OCI-LY7 (cell line): ENCODE data around the gene HBB.

Source experiments
- EZH2phosphoT487 ChIP-seq: fragments of 200-600 bp; sonication (generic); IDR thresholded peaks from 2 replicates; pipeline ENCODE4 v1.6.1; 2018; ENCODE audit warnings: low read depth, borderline replicate concordance, mild to moderate bottlenecking, mixed run types, antibody characterized with exemption, low read length, moderate library complexity, mixed read lengths
- TF ChIP-seq, protein P1 (sequence below): fragments of 200-600 bp; sonication (generic); conservative IDR thresholded peaks from 2 replicates; pipeline ENCODE4 v1.5.1; 2014; ENCODE audit warnings: mild to moderate bottlenecking, antibody characterized with exemption, low read length, moderate library complexity, mixed read lengths

DNA sequence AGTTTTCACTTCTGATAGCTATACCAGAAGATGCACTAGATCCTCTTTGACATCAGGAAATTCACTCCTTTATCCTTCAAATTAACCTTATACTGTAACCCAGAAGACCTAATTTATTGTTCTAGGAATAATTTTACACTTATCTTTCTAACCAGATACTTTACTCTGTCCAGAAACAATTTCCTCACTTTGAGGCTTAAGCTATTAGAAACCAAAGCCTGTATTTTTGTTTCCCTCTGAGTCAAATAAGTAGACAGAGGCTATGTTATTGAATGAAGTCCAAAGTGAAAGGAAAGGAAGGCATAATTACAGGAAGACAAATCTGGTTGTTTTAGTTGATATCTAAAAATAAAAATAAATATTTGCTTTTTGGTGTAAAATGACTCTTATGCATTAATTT, 28.6 kb downstream of the HBB start:
- TF ChIP-seq, protein P1, sequence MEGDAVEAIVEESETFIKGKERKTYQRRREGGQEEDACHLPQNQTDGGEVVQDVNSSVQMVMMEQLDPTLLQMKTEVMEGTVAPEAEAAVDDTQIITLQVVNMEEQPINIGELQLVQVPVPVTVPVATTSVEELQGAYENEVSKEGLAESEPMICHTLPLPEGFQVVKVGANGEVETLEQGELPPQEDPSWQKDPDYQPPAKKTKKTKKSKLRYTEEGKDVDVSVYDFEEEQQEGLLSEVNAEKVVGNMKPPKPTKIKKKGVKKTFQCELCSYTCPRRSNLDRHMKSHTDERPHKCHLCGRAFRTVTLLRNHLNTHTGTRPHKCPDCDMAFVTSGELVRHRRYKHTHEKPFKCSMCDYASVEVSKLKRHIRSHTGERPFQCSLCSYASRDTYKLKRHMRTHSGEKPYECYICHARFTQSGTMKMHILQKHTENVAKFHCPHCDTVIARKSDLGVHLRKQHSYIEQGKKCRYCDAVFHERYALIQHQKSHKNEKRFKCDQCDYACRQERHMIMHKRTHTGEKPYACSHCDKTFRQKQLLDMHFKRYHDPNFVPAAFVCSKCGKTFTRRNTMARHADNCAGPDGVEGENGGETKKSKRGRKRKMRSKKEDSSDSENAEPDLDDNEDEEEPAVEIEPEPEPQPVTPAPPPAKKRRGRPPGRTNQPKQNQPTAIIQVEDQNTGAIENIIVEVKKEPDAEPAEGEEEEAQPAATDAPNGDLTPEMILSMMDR, result no peak
- no peak for TF ChIP-seq EZH2phosphoT487
